CD4-positive, alpha-beta T cell treated with Interleukin-2 at 100 ng/mL for 4 hours (primary cell): ENCODE results near the gene NECTIN1.

Experiments
- DNase-seq: peaks from one replicate; pipeline ENCODE4 v3.0.0-alpha.2; 2020; ENCODE audit warnings: low spot score

NECTIN1 gene

DNA sequence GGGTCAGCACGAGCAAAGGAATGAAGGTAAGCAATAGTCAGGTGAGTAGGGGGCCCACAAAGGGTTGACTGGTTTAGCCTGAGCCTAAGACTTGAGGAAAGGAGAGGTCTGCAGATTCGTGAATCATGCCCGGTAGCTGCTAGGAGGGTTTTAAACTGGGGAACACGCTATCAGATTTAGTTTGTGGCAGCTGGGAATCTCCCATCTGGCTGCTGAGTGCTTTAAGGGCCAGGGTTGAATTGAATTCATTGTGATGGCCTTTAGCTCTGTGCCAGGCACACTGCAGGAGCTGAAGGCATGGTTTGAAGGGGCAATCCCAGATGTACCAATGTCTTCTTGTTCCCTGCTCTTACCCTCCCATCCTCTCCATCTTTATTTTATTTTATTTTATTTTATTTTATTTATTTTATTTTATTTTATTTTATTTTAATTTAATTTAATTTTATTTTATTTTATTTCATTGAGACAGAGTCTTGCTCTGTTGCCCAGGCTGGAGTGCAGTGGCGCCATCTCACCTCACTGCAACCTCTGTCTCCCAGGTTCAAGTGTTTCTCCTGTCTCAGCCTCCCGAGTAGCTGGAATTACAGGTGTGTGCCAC, 1.9 kb upstream of the NECTIN1 start:
- DNase-seq, result no peak

DNA sequence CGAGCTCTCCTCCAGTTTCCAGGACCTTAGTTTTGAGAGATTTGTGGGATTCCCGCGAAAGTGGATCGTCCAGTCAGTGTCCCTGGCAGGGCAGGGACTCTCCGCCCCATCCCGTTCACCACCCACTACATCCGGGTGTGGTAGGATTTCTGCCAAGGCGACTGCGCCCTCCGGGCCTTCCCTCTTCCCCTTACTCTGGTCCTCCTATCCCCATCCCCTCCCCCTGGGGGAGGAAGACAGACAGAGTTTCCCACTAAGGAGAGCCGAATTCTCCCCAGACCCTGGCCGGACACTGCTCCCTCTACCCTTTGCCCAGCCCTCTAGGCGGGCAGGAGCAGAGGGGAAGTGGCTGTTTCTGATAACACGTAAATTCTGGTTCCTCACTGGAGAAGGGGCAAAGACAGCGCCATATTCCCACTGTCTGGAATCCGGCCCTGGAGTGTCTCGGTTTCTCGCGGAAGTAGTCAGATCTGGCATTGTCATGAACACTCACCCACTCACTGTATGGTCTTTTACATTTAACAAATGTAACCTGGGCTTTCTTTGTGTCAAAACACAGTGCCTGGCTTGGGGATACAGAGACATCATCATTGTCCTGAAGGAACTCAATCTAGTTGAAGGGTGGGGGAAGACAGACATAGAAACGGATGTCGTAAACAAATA, 1.1 kb upstream of the NECTIN1 start:
- no peak for DNase-seq

DNA sequence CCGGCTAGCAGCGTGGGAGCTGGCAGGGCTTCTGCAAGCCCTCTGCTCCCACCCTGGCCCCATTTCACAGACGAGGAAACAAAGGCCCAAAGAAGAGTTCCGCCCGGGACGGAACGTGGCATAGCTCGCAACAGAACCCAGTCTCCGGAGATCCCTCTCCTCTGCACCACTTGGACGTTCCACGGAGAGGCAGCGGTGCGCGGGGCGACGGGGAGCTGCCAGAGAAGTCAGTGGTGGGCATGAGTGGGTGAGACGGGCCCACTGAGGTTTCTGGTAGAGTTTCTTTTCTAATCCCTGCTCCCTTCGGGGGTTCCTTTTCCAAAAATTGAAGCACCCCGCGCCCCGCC, 554 bp upstream of the NECTIN1 start:
- no peak for DNase-seq

DNA sequence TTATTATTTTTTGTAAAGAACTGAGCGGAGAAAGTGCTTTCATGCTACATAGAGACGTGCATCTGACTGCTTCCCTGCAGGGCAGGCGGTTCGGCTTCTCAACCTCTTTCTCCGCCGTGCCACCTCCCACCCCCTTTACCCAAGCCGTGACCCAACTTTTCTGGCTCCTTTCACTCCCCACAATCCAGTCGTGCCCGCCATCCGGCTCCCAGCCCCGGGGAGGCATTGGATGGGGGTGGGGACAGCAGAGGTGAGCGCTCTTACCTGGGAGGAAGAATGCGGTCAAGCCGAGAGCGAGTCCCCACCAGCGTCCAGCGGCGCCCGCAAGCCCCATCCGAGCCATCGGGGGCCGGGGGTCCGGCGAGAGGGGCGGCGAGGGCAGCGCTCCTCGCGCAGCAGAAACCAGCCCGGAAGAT, 781 bp downstream of the NECTIN1 start:
- DNase-seq, result no peak

DNA sequence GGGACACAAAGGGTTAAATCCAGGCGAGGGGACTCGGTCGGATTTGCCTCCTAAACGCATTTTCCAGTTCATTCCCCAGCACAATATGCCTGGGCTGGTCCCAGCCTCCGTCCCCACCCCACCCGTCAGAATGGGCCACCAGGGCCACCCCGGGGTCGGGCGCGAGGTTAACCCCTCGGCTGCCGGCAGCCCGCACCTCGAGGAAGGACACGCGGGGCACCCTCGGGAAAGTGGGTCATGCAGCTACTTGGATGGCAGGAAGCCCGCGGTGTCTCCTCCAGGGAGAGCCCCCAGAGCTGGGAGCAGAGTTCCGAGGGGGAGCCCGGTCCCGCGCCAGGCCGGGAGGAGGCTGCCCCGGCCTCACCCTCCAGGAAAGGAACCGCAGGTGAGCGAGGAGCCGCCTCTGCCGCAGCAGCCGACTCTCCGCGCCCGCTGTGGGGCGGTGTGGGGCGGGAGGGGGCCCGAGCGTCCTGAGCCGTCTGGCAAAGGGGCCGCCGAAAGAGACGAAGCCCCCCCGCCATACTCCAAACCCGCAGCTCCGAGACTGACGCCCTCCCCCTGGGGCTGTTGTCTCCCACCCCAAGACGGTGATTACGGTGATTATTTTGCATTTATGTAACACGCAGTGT, 1.4 kb downstream of the NECTIN1 start:
- no peak for DNase-seq

DNA sequence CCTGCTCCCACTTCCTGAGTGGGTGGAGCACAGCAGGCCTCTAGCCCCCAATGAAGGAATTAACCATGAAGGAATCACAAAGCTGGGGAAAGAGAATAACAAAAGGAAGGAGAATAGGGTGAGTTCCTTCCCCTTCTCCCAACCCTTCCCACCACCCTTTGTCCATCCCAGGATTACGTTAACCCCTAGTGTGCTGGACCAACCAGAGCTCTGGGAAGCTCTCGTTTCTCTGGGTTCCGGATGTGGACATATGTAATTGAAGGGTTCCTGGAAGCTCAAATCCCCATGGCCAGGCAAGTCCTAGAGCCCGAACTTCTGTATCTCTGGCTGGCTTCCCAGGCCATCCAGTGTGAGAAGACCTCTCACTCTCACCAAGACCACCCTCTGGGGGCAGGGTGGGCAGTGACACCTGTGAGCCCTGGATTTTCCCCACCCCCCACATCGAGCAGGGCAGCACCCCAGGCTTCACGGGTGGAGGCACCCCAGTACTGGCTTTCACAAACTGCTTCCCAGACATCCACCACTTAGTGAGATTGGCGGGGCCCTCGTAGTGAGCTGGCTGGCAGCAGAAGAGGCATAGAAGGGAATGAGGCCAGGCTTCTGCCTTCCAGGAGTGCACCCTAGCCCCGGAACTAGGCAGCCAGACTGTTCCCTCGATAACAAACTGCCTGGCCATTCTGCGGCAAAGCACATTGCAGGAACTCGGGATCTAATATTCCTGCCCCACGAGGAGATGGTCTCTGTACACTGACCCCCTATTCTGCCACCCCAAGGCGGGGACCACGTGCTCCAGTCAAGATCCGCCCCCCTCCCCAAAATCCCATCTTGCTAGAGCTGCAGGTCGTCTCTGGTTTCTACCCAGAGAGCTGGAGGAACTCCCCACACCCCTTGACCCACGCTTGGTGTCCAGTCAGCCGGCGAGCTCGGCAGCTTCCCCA, 2.1 kb downstream of the NECTIN1 start:
- DNase-seq, result no peak

DNA sequence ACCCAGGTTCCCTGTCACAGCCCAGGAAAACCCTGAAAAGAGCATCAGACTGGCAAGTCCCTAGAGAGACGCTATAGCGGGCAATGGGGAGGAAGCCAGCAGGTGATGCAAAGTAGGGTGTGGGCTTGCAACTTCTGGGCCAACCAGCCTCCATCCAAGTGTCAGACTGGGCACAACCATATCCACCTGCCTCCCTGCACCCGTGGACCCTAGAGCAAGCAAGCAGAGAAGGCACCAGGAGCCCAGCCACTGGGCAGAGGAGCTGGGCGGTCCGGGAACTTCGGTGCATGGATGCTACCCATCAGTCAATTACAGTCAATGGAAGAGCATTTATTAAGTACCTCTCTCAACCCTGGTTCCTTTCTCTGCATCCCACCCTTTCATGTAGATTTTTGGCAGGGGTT, 2.8 kb downstream of the NECTIN1 start:
- DNase-seq, result no peak

DNA sequence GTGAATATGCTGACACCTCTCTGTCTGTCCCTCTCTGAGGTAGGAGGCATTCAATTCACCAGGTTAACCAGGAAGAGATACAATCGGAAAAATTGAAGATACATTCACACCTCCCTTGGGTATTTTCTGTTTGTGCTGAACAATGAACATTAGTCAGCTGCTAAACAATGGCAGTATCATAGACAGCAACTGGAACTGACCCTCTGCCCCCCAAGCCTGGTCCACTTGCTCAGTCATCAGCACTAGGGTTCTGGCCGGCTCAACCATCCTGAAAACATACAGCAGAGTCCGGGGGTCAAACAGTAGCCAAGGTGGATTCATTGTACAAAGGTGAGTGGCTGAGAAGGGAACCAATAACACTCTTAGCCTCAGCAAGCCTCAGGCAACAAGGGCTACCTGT, 4.0 kb downstream of the NECTIN1 start:
- DNase-seq, result no peak

DNA sequence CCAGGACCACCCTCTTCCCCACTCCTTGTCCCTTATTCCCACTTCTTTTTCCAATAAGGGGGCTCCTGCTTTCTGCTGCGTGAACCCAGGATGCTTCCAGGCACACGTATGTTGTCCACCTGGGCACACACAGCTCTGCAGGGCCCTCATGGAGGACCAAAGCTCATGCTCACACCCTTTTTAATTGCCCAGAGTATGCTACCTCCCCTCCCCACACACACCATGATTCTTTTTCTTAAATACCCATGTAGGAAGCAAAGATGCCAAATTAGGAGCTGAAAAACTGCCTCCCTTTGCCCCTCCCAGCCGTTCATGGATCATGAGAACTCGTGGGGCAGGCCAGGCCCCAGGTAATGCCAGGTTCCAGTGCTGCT, 5.1 kb downstream of the NECTIN1 start:
- DNase-seq, result no peak

DNA sequence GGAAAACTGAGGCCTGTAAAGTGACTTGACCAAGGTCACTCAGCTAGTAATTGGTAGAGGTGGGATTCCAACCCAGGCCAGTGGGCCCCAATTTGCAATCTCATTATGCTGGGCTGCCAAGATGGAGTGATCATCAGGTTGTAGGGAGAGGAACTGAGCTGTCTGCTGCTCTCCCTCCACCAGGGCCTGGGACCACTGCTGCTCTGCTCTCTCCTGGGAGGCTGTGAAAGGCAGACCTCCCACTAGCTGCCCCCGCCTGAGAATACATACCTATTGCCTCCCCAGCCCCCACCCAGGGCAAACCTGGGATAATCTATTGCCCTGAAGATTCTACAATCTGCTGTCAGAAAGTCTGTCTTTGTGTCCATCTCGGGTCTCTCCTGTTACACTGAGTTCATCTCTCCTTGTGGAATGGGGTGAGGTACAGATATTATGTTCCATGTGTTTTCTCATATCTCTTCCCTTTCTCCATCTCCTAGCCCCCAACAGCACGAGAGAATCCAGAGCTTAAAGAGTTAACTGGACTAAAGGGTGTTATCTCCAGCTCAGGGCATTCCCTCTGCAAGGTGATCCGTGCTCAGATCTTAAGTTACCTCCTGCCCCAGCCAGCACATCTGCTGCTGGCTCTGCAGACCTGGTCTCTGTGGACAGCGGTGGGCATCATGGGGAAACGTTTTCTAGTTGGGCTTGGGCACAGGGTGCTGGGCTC, 5.6 kb downstream of the NECTIN1 start:
- DNase-seq, result no peak

DNA sequence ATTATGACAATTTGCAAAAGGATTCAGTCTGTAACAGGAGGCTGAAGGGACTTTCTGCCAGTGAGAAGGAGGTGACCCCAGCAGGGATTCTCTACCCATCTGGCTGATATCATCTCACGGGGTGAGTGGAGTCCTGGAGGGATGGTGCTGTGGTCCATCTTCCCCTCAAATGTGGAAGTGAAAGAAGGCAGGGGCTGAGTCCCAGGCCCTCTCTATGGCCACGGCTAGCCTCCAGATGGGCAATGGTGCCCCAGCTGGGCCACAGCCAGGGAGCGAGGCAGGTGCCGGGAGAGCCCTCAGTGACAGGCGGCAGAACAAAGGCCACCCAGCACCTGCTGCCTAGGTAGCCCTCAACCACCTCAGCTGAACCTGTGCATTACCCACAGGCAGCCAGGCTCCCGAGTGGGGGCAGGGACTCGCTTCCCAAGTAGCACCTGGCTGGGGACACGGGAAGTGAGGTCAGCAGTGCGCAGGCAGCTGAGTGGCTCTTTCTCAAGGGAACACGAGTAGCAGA, 6.7 kb downstream of the NECTIN1 start:
- DNase-seq, result no peak

DNA sequence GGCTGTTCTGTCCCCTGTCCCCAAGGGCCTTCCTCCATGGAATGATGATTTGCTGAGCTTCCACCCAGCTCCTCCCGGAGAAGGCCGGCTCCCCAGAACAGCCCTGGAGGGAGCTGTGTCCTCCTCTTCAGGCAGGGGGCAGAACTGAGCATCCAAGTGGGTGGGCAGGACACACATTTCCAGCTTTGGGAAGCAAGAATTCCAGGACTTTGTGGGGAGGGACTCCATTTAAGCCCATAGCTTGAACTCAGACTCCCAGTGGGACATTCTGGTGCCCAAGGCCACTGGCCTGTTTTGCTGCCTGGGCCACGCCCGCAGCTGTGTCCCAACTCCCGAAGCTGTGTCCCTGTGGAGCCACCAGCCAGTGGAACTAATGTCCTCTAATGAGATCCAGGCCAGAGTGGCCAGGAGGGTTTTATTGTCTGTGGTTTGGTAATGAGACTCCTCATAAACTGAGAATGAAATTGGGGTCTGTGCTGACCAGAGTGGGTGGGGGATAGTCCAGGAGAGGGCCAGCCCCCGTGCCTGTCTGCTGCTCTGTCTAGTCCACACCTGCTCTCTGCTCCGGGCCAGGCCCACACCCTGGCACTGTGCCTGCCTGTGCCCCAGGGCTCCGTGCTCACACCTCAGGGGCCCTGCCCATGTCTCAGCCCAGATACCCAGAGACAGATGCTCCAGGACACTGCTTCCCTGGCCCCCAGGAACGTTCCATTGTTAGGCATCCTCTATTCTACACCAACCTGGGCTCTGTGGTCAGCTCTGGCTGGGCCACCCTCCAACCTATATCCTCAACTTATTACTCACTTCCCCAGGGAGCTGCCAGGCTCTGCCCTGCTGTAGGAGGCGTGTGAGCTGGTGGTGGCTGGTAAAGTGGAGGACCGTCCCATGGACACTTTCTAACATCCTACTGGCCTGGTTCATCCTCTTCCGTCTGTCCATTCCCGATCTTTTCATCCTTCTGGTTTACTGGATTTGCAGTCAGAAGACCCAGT, 7.6 kb downstream of the NECTIN1 start:
- no peak for DNase-seq

DNA sequence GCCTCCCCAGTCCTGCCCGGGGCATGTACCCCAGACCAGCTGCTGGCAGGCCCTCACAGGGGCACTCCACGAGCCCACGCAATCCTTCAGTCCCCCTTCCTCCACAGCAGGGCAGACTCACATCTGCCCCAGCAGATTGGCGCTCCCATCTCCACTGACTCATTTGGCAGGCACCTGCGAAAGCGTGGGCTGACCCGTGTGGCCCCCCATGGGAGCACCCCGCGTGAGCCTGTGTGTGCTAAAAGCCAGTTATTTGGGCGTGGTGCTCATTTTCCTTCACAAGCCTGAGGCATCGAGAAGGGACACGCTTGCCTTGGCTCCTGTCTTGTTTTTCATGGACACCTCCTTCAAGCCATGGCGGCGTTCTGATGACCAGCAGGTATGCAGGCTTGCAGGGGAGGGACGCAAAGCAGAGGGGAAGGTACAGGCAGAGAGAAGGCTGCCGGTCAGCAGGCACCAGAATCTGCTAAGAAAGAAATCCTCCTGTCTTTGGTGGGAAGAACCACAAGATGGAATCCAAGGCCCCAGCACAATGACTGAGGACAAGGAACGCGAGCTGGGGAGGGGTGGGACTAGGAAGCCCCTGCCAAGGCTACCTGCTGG, 8.6 kb downstream of the NECTIN1 start:
- no peak for DNase-seq

DNA sequence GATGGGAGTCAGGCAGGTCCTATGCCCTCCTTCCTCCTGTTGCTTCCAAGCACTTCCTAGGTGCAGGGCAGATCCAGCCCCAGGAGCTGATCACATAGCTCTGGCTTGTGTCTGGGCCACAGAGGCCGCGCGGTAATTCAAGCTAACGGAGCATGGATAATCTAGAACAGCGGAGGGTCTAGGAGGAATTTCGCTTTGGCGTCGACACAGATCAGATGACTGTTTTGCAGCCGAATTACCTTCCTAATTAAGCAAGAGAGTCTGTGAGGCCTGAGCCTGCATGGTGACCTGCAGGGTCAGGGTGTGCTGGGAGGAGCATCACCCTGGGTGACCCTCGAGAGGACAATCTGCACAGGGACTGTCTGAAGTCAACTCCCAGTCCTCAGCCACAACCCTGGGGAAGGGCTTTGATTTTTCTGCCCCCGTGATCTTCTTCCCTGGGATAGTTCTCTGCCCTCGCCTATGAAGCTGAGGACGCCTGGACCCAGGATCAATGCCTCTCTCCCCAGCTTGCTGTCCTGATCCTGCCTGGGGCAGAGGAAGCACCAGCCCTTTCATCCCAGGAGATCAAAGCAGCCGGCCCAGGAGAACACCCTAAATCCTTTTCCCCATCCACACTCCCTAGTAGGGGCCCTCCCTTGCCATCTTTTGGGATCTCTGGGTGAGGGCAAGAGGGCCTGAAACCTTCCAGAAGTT, 11.0 kb downstream of the NECTIN1 start:
- DNase-seq, result no peak

DNA sequence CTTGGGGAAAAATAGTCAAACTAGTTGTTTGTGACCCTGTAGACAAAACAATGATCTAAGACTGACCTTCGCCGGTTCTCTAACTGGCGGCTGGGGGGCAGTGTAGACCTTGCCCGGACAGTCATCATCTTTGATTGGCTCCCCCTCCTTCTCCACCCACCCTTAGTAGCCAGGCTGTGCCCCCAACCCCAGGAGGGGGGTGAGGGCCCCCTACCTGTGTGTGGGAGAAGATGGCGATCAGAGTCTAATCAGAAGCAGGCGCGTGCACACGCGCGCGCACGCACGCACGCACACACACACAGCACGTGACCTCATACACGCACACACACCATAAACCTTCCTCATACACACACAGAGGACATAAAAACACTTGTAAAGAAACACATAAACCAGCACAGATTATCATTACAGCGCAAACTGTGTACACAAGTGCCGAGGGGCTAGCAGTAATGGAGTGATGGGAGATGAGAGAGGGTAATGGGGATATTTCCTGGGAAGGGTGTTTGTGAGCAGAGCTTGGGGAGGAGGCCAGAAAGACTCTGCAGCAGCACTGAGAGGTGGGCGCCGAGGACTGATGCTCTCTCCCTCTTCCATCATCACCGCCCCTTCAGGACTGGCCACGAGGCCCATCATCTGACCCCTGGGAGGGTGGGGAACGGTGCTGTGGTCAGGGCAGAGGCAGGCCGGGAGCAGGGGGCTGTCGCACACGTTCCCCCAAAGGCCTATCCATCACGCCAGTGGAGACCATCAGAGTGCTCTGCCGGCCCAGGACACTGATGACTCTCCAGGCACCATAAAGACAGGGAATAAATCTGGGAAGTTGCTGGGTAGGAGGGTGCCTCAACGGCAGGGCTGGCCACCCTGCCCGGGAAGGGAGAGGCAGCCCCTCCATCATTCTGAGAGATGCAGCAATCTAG, 12.2 kb downstream of the NECTIN1 start:
- no peak for DNase-seq

DNA sequence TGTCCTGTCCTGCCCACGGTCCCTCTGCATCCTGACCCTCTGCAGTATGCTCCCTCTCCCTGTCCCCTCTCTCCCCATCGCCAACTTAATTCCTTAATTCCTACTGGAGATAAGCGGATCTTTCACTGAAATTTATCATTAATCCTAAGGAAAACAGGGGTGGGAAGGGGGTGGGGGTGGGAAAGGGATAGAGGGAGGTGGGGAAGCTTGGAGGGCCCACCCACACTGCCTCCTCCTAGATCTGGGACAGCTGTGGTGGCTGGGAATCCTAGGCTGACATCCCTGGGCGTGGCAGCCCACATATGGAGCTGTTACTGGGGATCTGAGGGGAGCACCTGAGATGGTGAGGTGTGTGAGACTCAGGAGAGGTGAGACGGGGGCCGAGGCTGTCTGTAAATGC, 14.4 kb downstream of the NECTIN1 start:
- DNase-seq, result no peak

DNA sequence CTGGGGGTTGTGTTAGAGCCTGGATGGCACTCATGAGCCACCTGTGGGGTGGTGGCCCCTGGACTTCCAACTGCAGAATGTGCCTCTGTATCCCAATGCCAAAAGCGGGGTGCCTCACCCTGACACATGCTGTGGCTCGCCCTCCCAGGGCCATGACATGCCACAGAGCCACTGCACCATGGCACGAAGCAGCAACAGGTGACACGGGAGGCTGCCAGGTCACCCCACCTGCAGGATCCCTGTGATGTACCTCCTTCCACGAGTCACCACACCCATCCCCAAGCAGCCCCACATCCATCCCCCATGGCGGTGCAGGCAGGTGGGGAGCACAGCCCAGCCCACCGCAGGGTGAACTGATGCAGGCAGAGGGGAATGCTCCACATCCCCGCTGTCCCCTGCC, 14.8 kb downstream of the NECTIN1 start:
- no peak for DNase-seq

DNA sequence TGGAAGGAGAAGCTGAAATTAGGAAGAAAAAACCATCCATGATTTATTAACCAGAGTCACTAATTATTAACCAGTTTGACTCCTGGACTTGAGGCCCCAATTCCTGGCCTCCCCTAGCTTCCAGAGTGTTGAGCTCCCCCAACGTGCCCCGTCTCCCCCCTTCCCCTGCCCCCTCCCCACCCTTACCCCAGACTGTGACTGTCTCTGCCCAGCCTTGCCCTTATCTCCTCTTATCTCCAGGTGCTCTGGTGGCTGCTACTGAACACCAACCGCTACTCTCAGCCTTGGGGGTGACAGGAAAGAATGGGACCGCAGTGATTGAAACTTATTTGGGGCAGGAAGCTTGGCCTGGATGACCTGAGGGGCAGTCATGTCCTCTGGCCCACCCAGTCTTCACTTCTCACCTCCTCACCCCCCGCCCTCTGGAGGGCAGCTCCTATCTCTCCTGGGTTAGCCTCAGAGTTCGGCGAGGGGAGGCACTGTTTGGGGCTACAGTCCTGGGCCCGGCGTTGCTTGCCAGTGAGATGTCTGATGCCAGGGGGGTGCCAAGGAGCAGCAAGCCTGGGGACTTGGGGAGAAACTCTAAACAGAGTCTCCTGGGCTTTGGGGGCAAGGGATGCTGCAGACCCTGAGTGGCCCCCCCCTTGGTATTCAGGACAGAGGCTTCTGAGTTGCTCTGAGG, 15.5 kb downstream of the NECTIN1 start:
- DNase-seq, result no peak
